GM19438 (cell line): ENCODE results near the gene EMILIN1.
"Not testable (repeated sequence)": the region's sequence is repeated elsewhere in the genome, so short reads cannot be mapped to it uniquely, and the experiment has no call there.

Experiments used
- ATAC-seq: cut with Tn5 transposase; IDR thresholded peaks from one replicate; pipeline ENCODE4 v1.9.1; 2021; ENCODE audit warnings: low read depth; ENCODE audit not compliant: unreplicated experiment

Gene EMILIN1

GRCh38 chr2:27118525-27119329 is 40.3 kb downstream of the EMILIN1 start, which contains the start of gene CGREF1:
Gene CGREF1 (minus strand): TSS chr2:27119128. CDS start chr2:27104366, 14,762 bp downstream.
- no peak for ATAC-seq

- not testable (repeated sequence) for ATAC-seq
Observed at GRCh38 chr2:27119330-27119670, 40.9 kb downstream of the EMILIN1 start.

GRCh38 chr2:27121906-27122305 is 43.5 kb downstream of the EMILIN1 start:
- no peak for ATAC-seq

- no peak for ATAC-seq
Observed at GRCh38 chr2:27122791-27123190, 44.4 kb downstream of the EMILIN1 start.

GRCh38 chr2:27123302-27124150 is 45.1 kb downstream of the EMILIN1 start, which contains the start of gene ABHD1:
Gene ABHD1 (plus strand): TSS chr2:27123815. CDS start chr2:27123949, 134 bp downstream.
- ATAC-seq, result no peak

- no peak for ATAC-seq
Observed at GRCh38 chr2:27125104-27125503, 46.7 kb downstream of the EMILIN1 start.

- no peak for ATAC-seq
Observed at GRCh38 chr2:27126252-27126710, 47.9 kb downstream of the EMILIN1 start.

GRCh38 chr2:27127883-27128667 is 49.7 kb downstream of the EMILIN1 start:
- ATAC-seq, result no peak

- no peak for ATAC-seq
Observed at GRCh38 chr2:27128668-27129571, 50.5 kb downstream of the EMILIN1 start.

GRCh38 chr2:27130396-27130795 is 52.0 kb downstream of the EMILIN1 start:
- ATAC-seq, result no peak

- no peak for ATAC-seq
Observed at GRCh38 chr2:27131429-27131828, 53.0 kb downstream of the EMILIN1 start.

GRCh38 chr2:27133195-27133875 is 54.9 kb downstream of the EMILIN1 start:
- ATAC-seq, result no peak

GRCh38 chr2:27133905-27134780 is 55.7 kb downstream of the EMILIN1 start, which contains the start of gene PREB:
Gene PREB (minus strand): TSS chr2:27134636. CDS start chr2:27134421, 215 bp downstream.
- ATAC-seq, result peak; percentile 89

- no peak for ATAC-seq
Observed at GRCh38 chr2:27134781-27135477, 56.5 kb downstream of the EMILIN1 start.

GRCh38 chr2:27135478-27135955 is 57.1 kb downstream of the EMILIN1 start:
- ATAC-seq, result no peak
